ENCODE results near the gene SCN1B.

DNA sequence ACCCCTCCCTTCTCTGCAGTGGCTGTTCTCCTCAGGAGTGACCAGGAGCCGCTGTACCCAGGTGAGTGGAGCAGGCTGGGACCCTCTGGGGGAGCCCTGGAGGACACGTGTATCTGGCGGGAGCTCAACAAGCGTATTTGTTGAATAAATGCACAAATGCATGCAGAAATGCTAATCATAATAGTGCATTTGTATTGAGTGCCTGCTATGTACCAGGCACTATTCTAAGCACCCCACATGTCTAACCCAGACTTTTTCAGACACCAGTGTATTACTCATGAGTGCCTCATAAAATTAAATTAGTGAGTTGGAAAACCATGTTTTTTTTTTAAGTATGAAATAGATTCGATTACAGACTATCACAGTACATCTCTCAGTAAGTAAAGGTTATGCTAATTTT, 19.2 kb downstream of the SCN1B start:
- TF ChIP-seq CTCF (IDR thresholded peaks at IDR 0.05 in 4 of 5, conservative IDR thresholded peaks at IDR 0.05 in 1 of 5) (no peak), POLR2A (IDR thresholded peaks at IDR 0.05) (no peak)
